Fibroblast of lung (primary cell): Measurements from ENCODE around the gene CDRT15.

Experiments
- CTCF ChIP-seq, 2 donors: IDR thresholded peaks in 1 of 2; conservative IDR thresholded peaks in 1 of 2; 1 replicate in 1 of 2; 2 replicates in 1 of 2; pipeline ENCODE4 v1.5.1; 2011 to 2012; ENCODE audit warnings: low read length in 2 of 2, control low read depth in 1 of 2, inconsistent platforms in 1 of 2, low read depth in 1 of 2, mild to moderate bottlenecking in 1 of 2
- EZH2 ChIP-seq: IDR thresholded peaks from 2 replicates; pipeline ENCODE4 v1.5.1; 2012; ENCODE audit warnings: low read length, control low read depth, mild to moderate bottlenecking; ENCODE audit errors: missing control alignments

GRCh38 chr17:14212401-14212800 is 24.3 kb downstream of the CDRT15 start:
- TF ChIP-seq CTCF (conservative IDR thresholded peaks at IDR 0.05 in 1 of 2, IDR thresholded peaks at IDR 0.05 in 1 of 2; ENCODE audit: low read depth in 1 of 2, low read length in 2 of 2), result no peak
- TF ChIP-seq EZH2, result no peak
